H1 (cell line): ENCODE measurements around the gene ZNF469. TPM values are rescaled to one million over a fixed set of nuclear protein-coding genes. Genes with fewer than 3 reads are reported as not detected.

Experiments
- RBBP5 ChIP-seq: IDR thresholded peaks from 2 replicates; pipeline ENCODE4 v1.7.1; 2012; ENCODE audit warnings: low read depth, mild to moderate bottlenecking, inconsistent platforms, low read length, moderate library complexity, borderline replicate concordance
- polyA plus RNA-seq, 7 experiments: library from polyadenylated mRNA; depleted of rRNA in 3 of 7; stranded (reverse) in 5 of 7; unstranded in 2 of 7; fragments of >200 nt in 5 of 7; fragments of 200-250 nt in 2 of 7; gene quantifications; 1 replicate in 5 of 7; 2 replicates in 1 of 7; 4 replicates in 1 of 7; pipeline versions ENCODE4 v1.2.1 to v1.2.3, GENCODE V29; 2011 to 2013; ENCODE audit warnings: missing spikeins in 2 of 7, mixed read lengths in 2 of 7
- total RNA-seq: library from RNA; stranded (reverse); fragmentation: NEBNext Ultra II Directional; extraction: Animal tissue kit (Norgen Biotek cat#: 25700); gene quantifications from 2 replicates; pipeline ENCODE4 v1.2.1, GENCODE V29; 2021

ZNF469 gene
- total and polyA plus RNA-seq, 2 of the 8 experiments (the other 6 are each of a cell fraction or from before 2014, with no cell fraction given) = 0.30 to 1.8 TPM

GRCh38 chr16:88415381-88415705, 32.6 kb downstream of the ZNF469 start (continued):
- TF ChIP-seq RBBP5 = no peak
